ENCODE results near the gene EP400.

Gene EP400

GRCh38 chr12:132083614-132083940, 133.8 kb downstream of the EP400 start:
- no peak for TF ChIP-seq CTCF (IDR thresholded peaks at IDR 0.05)

GRCh38 chr12:132083941-132084620, 134.3 kb downstream of the EP400 start:
- no peak for TF ChIP-seq CTCF (IDR thresholded peaks at IDR 0.05)

- no peak for TF ChIP-seq CTCF (IDR thresholded peaks at IDR 0.05)
Measured at GRCh38 chr12:132084621-132085290, 135.0 kb downstream of the EP400 start.

DNA sequence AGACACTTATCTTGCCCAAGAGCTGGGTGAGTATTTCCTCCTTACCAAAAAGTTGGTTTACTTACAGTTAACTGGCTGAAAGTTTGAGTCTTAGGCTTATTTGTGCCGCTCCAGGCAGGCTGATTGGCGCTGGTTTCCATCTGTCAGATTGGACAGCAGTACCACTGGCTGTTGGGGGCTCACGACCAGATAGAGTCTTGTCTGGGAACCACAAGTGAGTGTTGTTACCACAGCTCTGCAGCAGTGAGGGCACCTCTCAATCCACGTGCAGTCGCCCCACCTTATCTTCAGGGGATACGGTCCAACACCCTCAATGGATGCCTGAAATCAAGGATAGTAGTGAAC, 135.5 kb downstream of the EP400 start:
- TF ChIP-seq CTCF (IDR thresholded peaks at IDR 0.05) = no peak

DNA sequence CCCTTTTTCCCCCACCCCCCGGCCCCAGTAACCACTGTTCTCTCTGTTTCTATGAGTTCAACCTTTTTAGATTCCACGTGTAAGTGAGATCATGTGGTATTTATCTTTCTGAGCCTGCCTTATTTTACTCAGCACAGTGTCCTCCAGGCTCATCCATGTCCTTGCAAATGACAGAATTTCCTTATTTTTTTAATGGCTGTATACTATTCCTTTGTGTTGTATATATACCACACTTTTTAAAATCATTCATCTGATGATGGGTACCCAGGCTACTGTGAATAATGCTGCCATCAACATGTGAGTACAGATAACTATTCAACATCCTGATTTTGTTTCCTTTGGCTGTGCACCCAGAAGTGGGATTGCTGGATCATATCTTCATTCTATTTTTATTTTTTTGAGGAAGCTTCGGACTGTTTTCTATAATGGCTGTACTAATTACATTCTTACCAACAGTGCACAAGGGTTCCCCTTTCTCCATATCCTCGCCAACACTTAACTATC, 139.7 kb downstream of the EP400 start:
- TF ChIP-seq CTCF (IDR thresholded peaks at IDR 0.05) = no peak

DNA sequence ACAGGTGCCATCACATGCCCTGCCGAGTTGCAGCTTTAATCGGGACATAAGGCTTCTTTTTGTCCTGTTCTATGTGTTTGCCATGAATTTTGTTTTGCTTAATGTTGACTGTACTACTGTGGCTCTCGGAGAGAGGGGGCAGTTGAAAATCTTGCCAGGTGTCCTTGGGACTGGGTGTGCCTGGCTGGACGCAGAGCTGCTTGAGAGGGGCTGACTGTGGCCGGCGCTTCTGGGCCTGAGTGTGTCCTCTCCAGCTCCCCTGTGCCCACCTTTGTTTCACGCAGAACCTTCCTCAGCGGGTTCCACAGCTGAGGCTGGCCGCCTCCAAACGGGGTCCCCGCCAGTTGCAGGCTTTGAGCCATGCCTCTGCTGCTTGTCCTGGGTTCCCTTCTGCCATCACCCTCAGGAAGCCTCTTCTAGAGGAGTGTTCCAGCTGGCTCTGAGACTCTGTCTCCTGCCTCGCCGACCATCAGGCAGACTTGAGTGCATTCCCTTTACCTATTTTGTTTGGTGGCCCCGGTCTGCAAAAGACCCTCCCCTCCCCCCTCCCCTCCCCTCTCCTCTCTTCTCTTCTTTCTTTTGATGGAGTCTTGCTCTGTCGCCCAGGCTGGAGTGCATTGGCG, 144.6 kb downstream of the EP400 start:
- no peak for TF ChIP-seq CTCF (IDR thresholded peaks at IDR 0.05)

DNA sequence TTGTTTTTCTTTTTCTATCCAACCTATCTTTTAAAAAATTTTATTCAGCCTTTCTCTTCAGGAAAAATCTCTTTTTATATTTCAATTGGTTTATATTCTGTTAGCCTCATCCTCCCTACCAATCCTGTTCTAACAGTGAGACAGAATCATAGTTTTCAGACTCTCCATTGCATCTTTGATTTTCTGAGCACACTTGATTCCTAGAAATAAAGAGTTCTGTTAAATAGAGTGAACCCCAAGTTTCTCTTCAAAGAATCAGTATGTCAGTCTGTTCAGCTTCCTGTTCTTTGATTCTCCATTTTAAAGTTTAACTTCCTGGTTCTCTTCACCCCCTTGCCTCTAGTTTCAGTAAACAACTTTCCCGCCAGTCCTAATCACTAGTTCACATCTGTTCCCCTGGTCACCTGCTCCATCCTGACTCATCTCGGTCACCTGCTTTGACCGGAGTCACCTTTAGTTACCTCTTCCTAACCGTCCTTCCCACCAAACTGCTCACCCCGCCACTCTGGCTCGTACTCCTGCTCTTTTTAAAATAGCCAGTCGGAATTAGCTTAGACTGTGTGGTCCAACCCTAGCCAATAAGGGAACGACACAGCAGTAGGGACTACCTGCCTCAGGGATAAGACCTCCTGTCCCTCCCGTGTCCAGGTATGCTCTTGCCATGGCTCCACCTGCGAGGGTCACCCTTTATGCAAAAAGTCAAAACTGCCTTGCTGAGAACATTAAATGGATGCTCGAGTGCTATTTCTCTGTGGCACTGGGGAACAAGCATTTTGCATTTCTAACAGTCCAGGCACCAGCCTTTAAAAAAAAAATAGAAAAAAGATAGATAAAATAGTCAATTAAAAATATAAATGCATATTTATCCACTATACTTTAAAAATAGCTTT, 146.0 kb downstream of the EP400 start:
- no peak for TF ChIP-seq CTCF (IDR thresholded peaks at IDR 0.05)

Data from LNCAP (cell line).